Spleen (tissue), 11 donors: ENCODE measurements around the gene TMC8. TPM values are rescaled to one million over a fixed set of nuclear protein-coding genes. Genes with fewer than 3 reads are reported as not detected.
A peak's percentile ranks its signal among the peaks of the same experiment; 100 is the strongest.

Source experiments
- DNase-seq: peaks from one replicate; pipeline ENCODE4 v3.0.0-alpha.2; 2020
- H3K27ac ChIP-seq, 8 donors: fragments of 200-600 bp; sonication (generic) in 7 of 8; 1 replicate in 4 of 8; 2 replicates in 4 of 8; pipeline versions ENCODE4 v1.5.0 to v1.8.0; 2016 to 2021; ENCODE audit warnings: inconsistent platforms in 4 of 8, mild to moderate bottlenecking in 4 of 8, moderate library complexity in 1 of 8
- H3K27me3 ChIP-seq, 7 donors: fragments of 200-600 bp; sonication (generic) in 6 of 7; replicated peaks in 1 of 7; 1 replicate in 4 of 7; 2 replicates in 3 of 7; pipeline versions ENCODE4 v1.5.0 to v1.8.0; 2016 to 2021; ENCODE audit warnings: inconsistent platforms in 3 of 7, mild to moderate bottlenecking in 1 of 7
- H3K36me3 ChIP-seq, 6 donors: fragments of 200-600 bp; sonication (generic) in 5 of 6; 1 replicate in 4 of 6; 2 replicates in 2 of 6; pipeline versions ENCODE4 v1.5.0 to v1.8.0; 2016 to 2021; ENCODE audit warnings: inconsistent platforms in 2 of 6
- H3K4me1 ChIP-seq, 6 donors: fragments of 200-600 bp; sonication (generic) in 5 of 6; 1 replicate in 3 of 6; 2 replicates in 3 of 6; pipeline versions ENCODE4 v1.5.0 to v1.8.0; 2016 to 2021; ENCODE audit warnings: inconsistent platforms in 3 of 6
- H3K4me3 ChIP-seq, 8 donors: fragments of 200-600 bp; sonication (generic) in 7 of 8; 1 replicate in 4 of 8; 2 replicates in 4 of 8; pipeline versions ENCODE4 v1.5.0 to v1.8.0; 2016 to 2021; ENCODE audit warnings: inconsistent platforms in 4 of 8, mild to moderate bottlenecking in 4 of 8, moderate library complexity in 2 of 8
- H3K9me3 ChIP-seq, 8 donors: fragments of 200-600 bp; sonication (generic) in 7 of 8; 1 replicate in 4 of 8; 2 replicates in 4 of 8; pipeline versions ENCODE4 v1.5.0 to v1.8.0; 2016 to 2021; ENCODE audit warnings: inconsistent platforms in 4 of 8
- CTCF ChIP-seq, 11 experiments: fragments of 200-600 bp in 7 of 11; fragments of 450-650 bp in 4 of 11; sonication (generic) in 4 of 11; IDR thresholded peaks in 8 of 11; conservative IDR thresholded peaks in 3 of 11; 1 replicate in 7 of 11; 2 replicates in 4 of 11; pipeline versions ENCODE4 v1.4.0 to v1.8.0; 2016 to 2021; ENCODE audit warnings: antibody characterized with exemption in 11 of 11, inconsistent platforms in 4 of 11, mild to moderate bottlenecking in 1 of 11
- POLR2A ChIP-seq, 3 donors: fragments of 450-650 bp; IDR thresholded peaks; one replicate each; pipeline ENCODE4 v1.5.1; 2017; ENCODE audit warnings: antibody characterized with exemption in 3 of 3, mild to moderate bottlenecking in 1 of 3
- POLR2AphosphoS5 ChIP-seq, 3 donors: sonication (generic); formaldehyde crosslinking; IDR thresholded peaks; one replicate each; pipeline ENCODE4 v1.5.1; 2017; ENCODE audit warnings: antibody characterized with exemption in 3 of 3
- WGBS, 5 donors: extraction: QIAGEN DNeasy Blood & Tissue Kit in 3 of 5; methylation state at CpG; one replicate each; pipeline versions ENCODE4 v1.1.5 to v1.1.7; 2013 to 2018; 5-methylcytosine and 5-hydroxymethylcytosine counted together
- intact Hi-C: fragments of 100-400 bp; cut with DNase I; formaldehyde crosslinking; loops from one replicate; pipeline ENCODE4 v1.15.0; 2023; ENCODE audit warnings: low total_unique reads
- polyA plus RNA-seq, 3 donors: library from polyadenylated mRNA; stranded (reverse); fragments of 200-250 nt; gene quantifications; one replicate each; pipeline ENCODE4 v1.2.1, GENCODE V29; 2013
- total RNA-seq, 7 donors: library from RNA; depleted of rRNA in 3 of 7; stranded (reverse); fragments of >200 nt in 3 of 7; fragmentation: NEBNext Ultra II Directional in 4 of 7; extraction: Animal tissue kit (Norgen Biotek cat#: 25700) in 4 of 7; gene quantifications; one replicate each; pipeline versions ENCODE4 v1.1.0 to v1.2.1, GENCODE V29; 2016 to 2021
- donor health status: healthy with polysubstance abuse.
- donor health status: DM: no; HTN: no; CAD: no; lungs with moderate emphysema.
- donor health status: DM: no; HTN: no; CAD: no.
- donor health status: Bipolar disorder and iron deficiency.
- donor health status: healthy.
- donor health status: DM: no; HTN: no; CAD: no.
- donor health status: DM: yes; HTN: yes; CAD: no.

Gene TMC8
- total and polyA plus RNA-seq, 10 donors = 103 to 222 (median 191) TPM

DNA sequence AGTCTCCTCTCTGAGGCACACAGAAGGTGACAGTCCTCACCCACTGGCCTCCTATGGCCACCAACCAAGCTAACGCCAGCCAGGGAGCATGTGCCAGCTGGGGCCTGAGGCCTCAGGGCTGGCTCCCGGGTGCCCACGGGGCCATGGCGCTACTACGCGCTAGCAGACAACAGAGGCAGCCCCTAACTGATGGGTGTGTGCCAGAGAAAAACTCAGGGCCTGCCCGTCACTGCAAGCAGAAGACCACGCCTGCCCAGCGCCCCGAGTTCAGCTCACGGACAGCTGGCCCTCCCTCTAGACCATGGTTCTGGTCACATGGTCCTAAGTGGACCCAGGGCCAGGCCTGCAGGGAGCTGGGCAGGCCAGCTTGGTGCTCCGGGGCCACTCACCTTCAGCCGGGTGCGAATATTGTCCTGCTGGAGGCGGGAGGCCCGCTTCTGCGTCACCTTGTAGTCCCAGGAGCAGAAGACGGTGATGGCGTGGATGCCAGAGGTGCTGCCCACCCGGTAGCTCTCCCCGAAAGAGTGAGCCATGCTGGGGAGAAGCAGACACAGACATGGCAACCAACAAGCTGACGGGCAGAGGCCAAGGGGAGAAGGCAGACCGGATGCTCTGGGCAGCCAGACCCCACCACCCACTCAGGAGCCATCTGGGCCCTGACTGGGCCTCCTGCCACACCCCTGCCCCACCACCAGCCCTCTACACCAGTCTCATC, 8.2 kb upstream of the TMC8 start:
- 74 to 82% (median 78%) methylated on average over 18 to 23 of the region's 23 CpGs for WGBS, 5 donors
- DNase-seq = peak; percentile 78
- intact Hi-C loops = no loop called here
- Histone ChIP-seq H3K27me3 (no peaks in the 10 kb centered on the region), H3K36me3 (peaks cover 0 to 94% (median 81%) of the 10 kb centered on the region in 6 donors), H3K4me1 (peaks cover 58 to 100% (median 88%) of the 10 kb centered on the region in 6 donors), H3K4me3 (peak overlapping the region in 6 of 8 donors; percentile 22 to 53 (median 28)), H3K9me3 (no peaks in the 10 kb centered on the region), H3K27ac (peak overlapping the region; percentile 45 to 97 (median 86))
- TF ChIP-seq CTCF (IDR thresholded peaks at IDR 0.05 in 8 of 11, conservative IDR thresholded peaks at IDR 0.05 in 3 of 11) (no peak), POLR2AphosphoS5 (IDR thresholded peaks at IDR 0.05) (peak in 2 of 3 donors; percentile 4 to 64)

DNA sequence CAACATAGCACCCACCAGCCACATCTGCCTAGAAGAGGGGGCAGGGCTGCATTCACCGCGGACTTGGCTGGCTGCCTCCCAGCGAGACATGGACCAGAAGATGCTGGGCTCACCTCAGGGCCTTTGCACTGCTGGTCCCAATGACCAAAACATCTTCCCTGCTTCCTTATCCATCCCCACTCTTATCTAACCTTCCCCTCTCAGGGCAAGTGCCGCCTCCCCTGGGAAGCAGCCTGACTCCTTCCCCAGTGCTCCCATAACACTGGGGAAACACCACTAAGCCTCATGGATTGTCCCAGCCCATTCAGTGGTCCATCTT, 7.7 kb upstream of the TMC8 start:
- no peak for TF ChIP-seq POLR2A (IDR thresholded peaks at IDR 0.05)
- TF ChIP-seq POLR2AphosphoS5 (IDR thresholded peaks at IDR 0.05) = peak in 1 of 3 donors; percentile 6
- TF ChIP-seq CTCF (IDR thresholded peaks at IDR 0.05 in 8 of 11, conservative IDR thresholded peaks at IDR 0.05 in 3 of 11) = no peak
- DNase-seq = peak; percentile 76
- H3K27ac ChIP-seq = peak overlapping the region in 7 of 8 donors; percentile 45 to 97 (median 93)
- WGBS, 5 donors = 81 to 98% (median 85%) methylated on average over 3 to 4 of the region's 4 CpGs
- H3K27me3 ChIP-seq = no peaks in the 10 kb centered on the region
- H3K9me3 ChIP-seq = no peaks in the 10 kb centered on the region
- H3K36me3 ChIP-seq = peaks cover 0 to 89% (median 77%) of the 10 kb centered on the region in 6 donors
- H3K4me3 ChIP-seq = peak overlapping the region in 2 of 8 donors; percentile 29 to 53
- H3K4me1 ChIP-seq = peaks cover 58 to 100% (median 88%) of the 10 kb centered on the region in 6 donors
- intact Hi-C loops = no loop called here

GRCh38 chr17:78123258-78123929, 7.2 kb upstream of the TMC8 start:
- Histone ChIP-seq H3K27ac (peak overlapping the region in 6 of 8 donors; percentile 87 to 97 (median 94)), H3K4me3 (peak overlapping the region in 1 of 8 donors; percentile 97), H3K36me3 (peaks cover 0 to 84% (median 72%) of the 10 kb centered on the region in 6 donors), H3K27me3 (no peaks in the 10 kb centered on the region), H3K4me1 (peaks cover 57 to 100% (median 86%) of the 10 kb centered on the region in 6 donors), H3K9me3 (no peaks in the 10 kb centered on the region)
- 92 to 97% (median 95%) methylated on average over 5 of the region's 5 CpGs for WGBS, 5 donors
- intact Hi-C loops = no loop called here
- no peak for TF ChIP-seq CTCF (IDR thresholded peaks at IDR 0.05 in 8 of 11, conservative IDR thresholded peaks at IDR 0.05 in 3 of 11)
- TF ChIP-seq POLR2A (IDR thresholded peaks at IDR 0.05) = no peak
- TF ChIP-seq POLR2AphosphoS5 (IDR thresholded peaks at IDR 0.05) = no peak
- no peak for DNase-seq
